K562 (cell line): Measurements from ENCODE around the gene EIPR1. TPM values are rescaled to one million over a fixed set of nuclear protein-coding genes. Genes with fewer than 3 reads are reported as not detected.

Experiments
- ATAC-seq: fragments of 200-7000 bp; cut with Tn5 transposase; 3 replicates; pipeline ENCODE4 v1.9.1; 2020; ENCODE audit warnings: moderate library complexity
- BruUV-seq: library from RNA; stranded (reverse); fragments of 400-500 nt; replicated peaks from 2 replicates; lab custom pipeline; 2021; lab: Mats Ljungman, UMichigan
- CTCF ChIA-PET: fragments of 300-600 bp; formaldehyde crosslinking; extraction: SDS; loops from one replicate; lab custom pipeline; 2021; ENCODE audit warnings: low intra/inter-chr PET ratio; lab: Yijun Ruan, JAX
- POLR2A ChIA-PET: fragments of 300-600, 350-650 bp; sonication (Branson Sonifier 250); formaldehyde crosslinking; extraction: SDS; loops from one replicate; lab custom pipeline; 2021; ENCODE audit warnings: antibody characterized with exemption, inconsistent platforms; lab: Yijun Ruan, JAX
- DNase-seq, 4 experiments: peaks; one replicate each; pipeline versions ENCODE4 v3.0.0 to v3.0.0-alpha.2; 2011 to 2018; ENCODE audit warnings: low spot score in 3 of 4, mixed read lengths in 3 of 4; ENCODE audit errors: extremely low read depth in 1 of 4
- FAIRE-seq: peaks from 2 replicates; lab custom pipeline; 2011; peaks lifted over from hg19 to GRCh38; lab: Jason Lieb, UNC
- H2AFZ ChIP-seq: 2 replicates; pipeline ENCODE4 v1.6.0; 2011; ENCODE audit warnings: low read depth, low read length, control low read depth, inconsistent platforms
- H3K27ac ChIP-seq: fragments of 200-600 bp; 3 replicates; pipeline ENCODE4 v1.8.0; 2011; ENCODE audit warnings: low read depth, mild to moderate bottlenecking, control low read depth, inconsistent platforms, low read length, moderate library complexity, mixed read lengths; ENCODE audit errors: extremely low read depth
- H3K27me3 ChIP-seq, 2 experiments: fragments of 300-600 bp in 1 of 2; 2 replicates in 1 of 2; 3 replicates in 1 of 2; pipeline versions ENCODE4 v1.6.0 to v1.8.0; 2011; ENCODE audit warnings: inconsistent platforms in 2 of 2, low read length in 2 of 2, mild to moderate bottlenecking in 1 of 2, mixed read lengths in 1 of 2, moderate library complexity in 1 of 2; ENCODE audit not compliant: control insufficient read depth in 2 of 2, insufficient read depth in 2 of 2
- H3K36me3 ChIP-seq: fragments of 300-600 bp; 3 replicates; pipeline ENCODE4 v1.8.0; 2011; ENCODE audit warnings: mild to moderate bottlenecking, low read length, inconsistent platforms; ENCODE audit not compliant: control insufficient read depth, insufficient read depth
- H3K4me1 ChIP-seq, 2 experiments: fragments of 200-600 bp in 1 of 2; replicated peaks in 1 of 2; 2 replicates in 1 of 2; 3 replicates in 1 of 2; pipeline versions ENCODE4 v1.5.1 to v1.8.0; 2011; ENCODE audit warnings: inconsistent platforms in 2 of 2, low read length in 2 of 2, mild to moderate bottlenecking in 1 of 2, mixed read lengths in 1 of 2, moderate library complexity in 1 of 2; ENCODE audit not compliant: control insufficient read depth in 2 of 2, insufficient read depth in 2 of 2
- H3K4me2 ChIP-seq: 2 replicates; pipeline ENCODE4 v1.6.1; 2011; ENCODE audit warnings: low read length, control low read depth, inconsistent platforms, mixed read lengths; ENCODE audit not compliant: insufficient read depth
- H3K4me3 ChIP-seq: fragments of 200-600 bp; sonication (generic), shearing (Covaris generic); 2 replicates; pipeline ENCODE4 v1.5.1; 2016; ENCODE audit warnings: control low read depth, inconsistent platforms
- H3K79me2 ChIP-seq: fragments of 200-600 bp; 3 replicates; pipeline ENCODE4 v1.8.0; 2011; ENCODE audit warnings: low read length, inconsistent platforms; ENCODE audit not compliant: control insufficient read depth, insufficient read depth
- H3K9ac ChIP-seq, 2 experiments: 2 replicates each; pipeline versions ENCODE4 v1.6.0 to v1.6.1; 2011; ENCODE audit warnings: low read depth in 2 of 2, low read length in 2 of 2, control low read depth in 1 of 2, inconsistent platforms in 1 of 2, mild to moderate bottlenecking in 1 of 2, mixed read lengths in 1 of 2; ENCODE audit not compliant: insufficient read depth in 1 of 2
- H3K9me1 ChIP-seq: one replicate; pipeline ENCODE4 v1.6.0; 2011; ENCODE audit warnings: inconsistent platforms, mild to moderate bottlenecking, low read length, moderate library complexity; ENCODE audit not compliant: control insufficient read depth, insufficient read depth
- H3K9me3 ChIP-seq: replicated peaks from 2 replicates; pipeline ENCODE4 v1.5.1; 2011; ENCODE audit warnings: low read depth, low read length, inconsistent platforms; ENCODE audit not compliant: control insufficient read depth, insufficient read depth
- H4K20me1 ChIP-seq: replicated peaks from 2 replicates; pipeline ENCODE4 v1.6.1; 2011; ENCODE audit warnings: low read length, inconsistent platforms, mixed read lengths; ENCODE audit not compliant: control insufficient read depth, insufficient read depth
- CBX1 ChIP-seq: sonication (generic); IDR thresholded peaks from 2 replicates; pipeline ENCODE4 v1.6.1; 2016; ENCODE audit warnings: antibody characterized with exemption, low read depth, mild to moderate bottlenecking
- EGR1 ChIP-seq: fragments of 450-650 bp; conservative IDR thresholded peaks from 2 replicates; pipeline ENCODE4 v1.6.1; 2017; ENCODE audit warnings: mild to moderate bottlenecking
- RBM39 ChIP-seq: fragments of 200-400 bp; formaldehyde crosslinking; optimal IDR thresholded peaks from 2 replicates; pipeline ENCODE3; 2018; ENCODE audit warnings: low read depth, low read length
- SAFB2 ChIP-seq: fragments of 200-400 bp; formaldehyde crosslinking; IDR thresholded peaks from 2 replicates; pipeline ENCODE4 v1.6.1; 2018; ENCODE audit warnings: borderline replicate concordance, low read length, low read depth, moderate library complexity; ENCODE audit not compliant: severe bottlenecking
- TAF7 ChIP-seq: fragments of 450-650 bp; IDR thresholded peaks from 2 replicates; pipeline ENCODE4 v1.6.1; 2016; ENCODE audit warnings: missing genetic modification characterization, missing compliant biosample characterization
- ZNF551 ChIP-seq: fragments of 250-450 bp; sonication (Bioruptor Pico); IDR thresholded peaks from 2 replicates; pipeline ENCODE4 v1.5.0; 2021; ENCODE audit warnings: mild to moderate bottlenecking, moderate library complexity
- WGBS: fragments of 100-300 bp; shearing (Covaris generic); methylation state at CpG from one replicate; pipeline ENCODE4 v1.1.6; 2016; ENCODE audit warnings: low coverage, mixed read lengths; ENCODE audit not compliant: insufficient coverage; ENCODE audit errors: missing lambda C conversion rate; 5-methylcytosine and 5-hydroxymethylcytosine counted together
- in situ Hi-C: fragments of 300-500 bp; cut with MboI; formaldehyde crosslinking; loops from 4 replicates; pipeline ENCODE4 v1.15.0; 2018; ENCODE audit warnings: inconsistent platforms, mixed read lengths
- intact Hi-C: fragments of 100-400 bp; cut with micrococcal nuclease; formaldehyde crosslinking; loops from 2 replicates; pipeline ENCODE4 v1.14.2; 2022
- polyA plus RNA-seq, 8 experiments: library from polyadenylated mRNA; depleted of rRNA in 4 of 8; stranded (reverse) in 5 of 8; unstranded in 3 of 8; fragments of >200 nt; fragmentation: Nextera tagmentation in 2 of 8; fragmentation: Illumina TruSeq in 1 of 8; extraction: Ambion mirVana in 2 of 8; extraction: Trizol in 1 of 8; gene quantifications; 2 replicates each; pipeline versions ENCODE4 v1.2.1 to v1.2.3, GENCODE V29; 2011 to 2014; ENCODE audit warnings: inconsistent platforms in 1 of 8, missing spikeins in 1 of 8
- total RNA-seq, 7 experiments: library from RNA; depleted of rRNA in 6 of 7; stranded (reverse); fragments of >200 nt in 6 of 7; fragmentation: Illumina TruSeq in 2 of 7; extraction: Trizol in 2 of 7; gene quantifications; 2 replicates each; pipeline versions ENCODE4 v1.2.1 to v1.2.3, GENCODE V29; 2011 to 2021; ENCODE audit warnings: low replicate concordance in 1 of 7
- TF ChIP-seq, protein P1 (sequence below): fragments of 250-450 bp; sonication (Bioruptor Pico); IDR thresholded peaks from 2 replicates; pipeline ENCODE4 v1.9.0; 2021; ENCODE audit warnings: mild to moderate bottlenecking, inconsistent platforms
- TF ChIP-seq, protein P2 (sequence below), 2 experiments: IDR thresholded peaks; 2 replicates each; pipeline ENCODE4 v1.6.1; 2011; ENCODE audit warnings: borderline replicate concordance in 1 of 2, control low read depth in 1 of 2, low read depth in 1 of 2, low read length in 1 of 2, mild to moderate bottlenecking in 1 of 2, mixed read lengths in 1 of 2, moderate library complexity in 1 of 2; ENCODE audit not compliant: insufficient read depth in 1 of 2, insufficient read length in 1 of 2, poor library complexity in 1 of 2, severe bottlenecking in 1 of 2; ENCODE audit errors: extremely low read depth in 1 of 2

The EIPR1 gene
- total and polyA plus RNA-seq, 9 of the 15 experiments (the other 6 are each of a cell fraction or from before 2014, with no cell fraction given) = 19.9 to 54.4 (median 35.9) TPM

DNA sequence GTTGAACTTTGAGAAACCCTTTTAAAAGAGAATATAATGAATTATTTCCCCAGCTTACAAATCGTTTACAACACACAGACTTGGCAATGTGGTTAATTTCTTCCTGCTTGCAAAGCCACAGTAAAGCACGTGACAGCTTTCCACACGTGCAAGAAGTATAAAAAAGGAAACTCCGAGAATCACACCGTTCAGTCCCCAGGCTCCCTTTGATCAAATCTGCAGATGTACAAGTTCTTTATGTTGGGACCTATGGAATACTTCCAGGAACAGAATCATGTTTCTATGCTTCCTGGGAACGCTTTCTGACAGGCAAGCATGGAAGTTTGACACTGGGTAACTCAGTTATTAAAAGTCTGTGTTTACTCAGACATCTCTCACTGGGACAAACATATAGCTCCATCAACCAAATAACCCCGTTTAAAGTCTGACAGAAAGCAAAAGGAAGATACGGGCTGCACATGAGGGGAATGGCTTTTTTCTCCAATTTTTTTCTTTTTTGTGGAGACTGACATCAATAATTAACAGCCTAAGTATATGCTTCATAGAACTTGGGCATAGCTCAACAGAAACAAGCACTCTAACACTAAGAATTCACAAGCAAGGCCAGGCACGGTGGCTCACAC lies 134.8 kb downstream of the EIPR1 start:
- no peak overlapping the region for H2AFZ ChIP-seq
- no peak for FAIRE-seq
- ChIA-PET POLR2A (no interaction called here), CTCF (no interaction called here)
- no peaks in the 10 kb centered on the region; the same call in 1 of the 2 replicates for H4K20me1 ChIP-seq
- no peak for DNase-seq
- no peak for ATAC-seq
- H3K4me1 ChIP-seq = no peaks in the 10 kb centered on the region; a peak in 1 of 5 replicates
- no peak overlapping the region for H3K27ac ChIP-seq
- in situ Hi-C loops (no loop called here), intact Hi-C loops (no loop called here)
- no peak overlapping the region for H3K9ac ChIP-seq
- H3K9me1 ChIP-seq = peaks cover 3% of the 10 kb centered on the region
- no peak for TF ChIP-seq EGR1
- no peak for TF ChIP-seq CBX1
- 0 out of 3 replicates have a peak, but pooled peaks cover 3% of the 10 kb centered on the region for H3K36me3 ChIP-seq
- H3K9me3 ChIP-seq = no peaks in the 10 kb centered on the region
- no TSS peak for BruUV-seq
- H3K4me3 ChIP-seq = no peak overlapping the region
- H3K27me3 ChIP-seq = no peaks in the 10 kb centered on the region
- H3K79me2 ChIP-seq = no peaks in the 10 kb centered on the region
- WGBS = 69% methylated on average over 9 of the region's 9 CpGs
- no peak overlapping the region for H3K4me2 ChIP-seq

DNA sequence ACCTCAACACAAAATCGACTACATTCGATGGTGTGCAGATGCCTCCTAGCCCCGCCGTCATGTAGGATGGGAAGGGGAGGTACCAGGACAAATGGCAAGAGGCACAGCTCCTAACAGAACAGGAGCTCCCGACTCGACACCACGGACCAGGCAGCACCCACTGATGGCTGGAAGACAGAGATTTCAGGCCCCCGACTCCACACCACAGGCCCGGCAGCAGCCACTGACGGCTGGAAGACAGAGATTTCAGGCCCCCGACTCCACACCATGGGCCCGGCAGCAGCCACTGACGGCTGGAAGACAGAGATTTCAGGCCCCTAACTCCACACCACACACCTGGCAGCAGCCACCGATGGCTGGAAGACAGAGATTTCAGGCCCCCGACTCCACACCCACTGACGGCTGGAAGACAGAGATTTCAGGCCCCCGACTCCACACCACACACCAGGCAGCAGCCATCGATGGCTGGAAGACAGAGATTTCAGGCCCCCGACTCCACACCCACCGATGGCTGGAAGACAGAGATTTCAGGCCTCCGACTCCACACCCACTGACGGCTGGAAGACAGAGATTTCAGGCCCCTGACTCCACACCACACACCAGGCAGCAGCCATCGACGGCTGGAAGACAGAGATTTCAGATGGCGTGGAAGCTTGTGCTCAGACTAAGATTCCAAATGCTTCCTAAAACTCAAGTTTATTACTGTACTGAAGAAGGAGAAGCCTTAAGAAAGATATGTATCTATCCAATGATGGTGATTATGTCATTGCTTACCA lies 135.5 kb downstream of the EIPR1 start:
- FAIRE-seq (no peak), ATAC-seq (no peak), DNase-seq (no peak)
- Histone ChIP-seq H3K9me1 (peaks cover 3% of the 10 kb centered on the region), H2AFZ (no peak overlapping the region), H4K20me1 (peaks cover 2% of the 10 kb centered on the region; the same call in 1 of the 2 replicates), H3K79me2 (no peaks in the 10 kb centered on the region), H3K9ac (no peak overlapping the region), H3K27me3 (no peaks in the 10 kb centered on the region), H3K4me1 (no peaks in the 10 kb centered on the region; a peak in 1 of 5 replicates), H3K4me2 (no peak overlapping the region), H3K9me3 (no peaks in the 10 kb centered on the region), H3K27ac (no peak overlapping the region), H3K36me3 (0 out of 3 replicates have a peak, but pooled peaks cover 3% of the 10 kb centered on the region), H3K4me3 (no peak overlapping the region)
- in situ Hi-C loops (no loop called here), intact Hi-C loops (no loop called here)
- POLR2A ChIA-PET = no interaction called here
- 76% methylated on average over 15 of the region's 25 CpGs for WGBS
- no TSS peak for BruUV-seq
- CTCF ChIA-PET = no interaction called here
- TF ChIP-seq TAF7 (tag) (no peak), ZNF551 (no peak), SAFB2 (no peak), RBM39 (no peak)
- TF ChIP-seq, protein P1, sequence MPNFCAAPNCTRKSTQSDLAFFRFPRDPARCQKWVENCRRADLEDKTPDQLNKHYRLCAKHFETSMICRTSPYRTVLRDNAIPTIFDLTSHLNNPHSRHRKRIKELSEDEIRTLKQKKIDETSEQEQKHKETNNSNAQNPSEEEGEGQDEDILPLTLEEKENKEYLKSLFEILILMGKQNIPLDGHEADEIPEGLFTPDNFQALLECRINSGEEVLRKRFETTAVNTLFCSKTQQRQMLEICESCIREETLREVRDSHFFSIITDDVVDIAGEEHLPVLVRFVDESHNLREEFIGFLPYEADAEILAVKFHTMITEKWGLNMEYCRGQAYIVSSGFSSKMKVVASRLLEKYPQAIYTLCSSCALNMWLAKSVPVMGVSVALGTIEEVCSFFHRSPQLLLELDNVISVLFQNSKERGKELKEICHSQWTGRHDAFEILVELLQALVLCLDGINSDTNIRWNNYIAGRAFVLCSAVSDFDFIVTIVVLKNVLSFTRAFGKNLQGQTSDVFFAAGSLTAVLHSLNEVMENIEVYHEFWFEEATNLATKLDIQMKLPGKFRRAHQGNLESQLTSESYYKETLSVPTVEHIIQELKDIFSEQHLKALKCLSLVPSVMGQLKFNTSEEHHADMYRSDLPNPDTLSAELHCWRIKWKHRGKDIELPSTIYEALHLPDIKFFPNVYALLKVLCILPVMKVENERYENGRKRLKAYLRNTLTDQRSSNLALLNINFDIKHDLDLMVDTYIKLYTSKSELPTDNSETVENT = no peak
- TF ChIP-seq, protein P2, sequence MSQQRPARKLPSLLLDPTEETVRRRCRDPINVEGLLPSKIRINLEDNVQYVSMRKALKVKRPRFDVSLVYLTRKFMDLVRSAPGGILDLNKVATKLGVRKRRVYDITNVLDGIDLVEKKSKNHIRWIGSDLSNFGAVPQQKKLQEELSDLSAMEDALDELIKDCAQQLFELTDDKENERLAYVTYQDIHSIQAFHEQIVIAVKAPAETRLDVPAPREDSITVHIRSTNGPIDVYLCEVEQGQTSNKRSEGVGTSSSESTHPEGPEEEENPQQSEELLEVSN (IDR thresholded peaks at IDR 0.05; ENCODE audit: borderline replicate concordance in 1 of 2, extremely low read depth in 1 of 2, insufficient read depth in 1 of 2, insufficient read length in 1 of 2, low read depth in 1 of 2, low read length in 1 of 2, poor library complexity in 1 of 2, severe bottlenecking in 1 of 2) = no peak
